ENCODE measurements around the gene TBC1D5. TPM values are rescaled to one million over a fixed set of nuclear protein-coding genes. Genes with fewer than 3 reads are reported as not detected.

Gene TBC1D5
- total RNA-seq, 1 donor from 2014 or later = 106 TPM

- no peak for TF ChIP-seq CTCF (IDR thresholded peaks at IDR 0.05)
- CTCF ChIA-PET = interaction anchor here (1.3 kb wide), 1 partner anchor 288 kb away, joined by 6 read pairs; no protein-coding TSS in a partner anchor
Measured at GRCh38 chr3:17553080-17553479, 189.4 kb downstream of the TBC1D5 start.

GRCh38 chr3:17552351-17552750, 190.1 kb downstream of the TBC1D5 start:
- no peaks in the 10 kb centered on the region for H3K27me3 Mint-ChIP-seq
- H3K27ac Mint-ChIP-seq = no peak overlapping the region
- ATAC-seq (ENCODE audit: low read depth) (no peak), DNase-seq (no peak)
- H3K36me3 Mint-ChIP-seq (ENCODE audit: low read depth) = peaks cover 26% of the 10 kb centered on the region
- POLR2A ChIA-PET = no interaction called here
- TF ChIP-seq CTCF (IDR thresholded peaks at IDR 0.05) = no peak
- H3K9me3 Mint-ChIP-seq = no peaks in the 10 kb centered on the region
- no peak overlapping the region for H3K4me3 Mint-ChIP-seq
- CTCF ChIA-PET = interaction anchor here (1.3 kb wide), 1 partner anchor 289 kb away, joined by 6 read pairs; no protein-coding TSS in a partner anchor
- intact Hi-C loops (cut with micrococcal nuclease) = no loop called here
- peaks cover 4% of the 10 kb centered on the region for H3K4me1 Mint-ChIP-seq

More at GRCh38 chr3:17553080-17553479, 189.4 kb downstream of the TBC1D5 start:
- Mint-ChIP-seq H3K27me3 (no peaks in the 10 kb centered on the region), H3K36me3 (ENCODE audit: low read depth) (peaks cover 27% of the 10 kb centered on the region), H3K27ac (no peak overlapping the region), H3K4me3 (no peak overlapping the region), H3K9me3 (no peaks in the 10 kb centered on the region), H3K4me1 (peaks cover 4% of the 10 kb centered on the region)
- DNase-seq (no peak), ATAC-seq (ENCODE audit: low read depth) (no peak)
- intact Hi-C loops (cut with micrococcal nuclease) = no loop called here
- POLR2A ChIA-PET = no interaction called here

- ATAC-seq (ENCODE audit: low read depth) (no peak), DNase-seq (no peak)
- ChIA-PET CTCF (interaction anchor here (1.3 kb wide), 1 partner anchor 289 kb away, joined by 6 read pairs; no protein-coding TSS in a partner anchor), POLR2A (no interaction called here)
- intact Hi-C loops (cut with micrococcal nuclease) = no loop called here
- H3K36me3 Mint-ChIP-seq (ENCODE audit: low read depth) = peaks cover 27% of the 10 kb centered on the region
- H3K27ac Mint-ChIP-seq = no peak overlapping the region
- no peaks in the 10 kb centered on the region for H3K9me3 Mint-ChIP-seq
- no peak overlapping the region for H3K4me3 Mint-ChIP-seq
- H3K4me1 Mint-ChIP-seq = peaks cover 4% of the 10 kb centered on the region
- no peaks in the 10 kb centered on the region for H3K27me3 Mint-ChIP-seq
- no peak for TF ChIP-seq CTCF (IDR thresholded peaks at IDR 0.05)
Measured at GRCh38 chr3:17551895-17552294, 190.5 kb downstream of the TBC1D5 start.

- POLR2A ChIA-PET = no interaction called here
- TF ChIP-seq CTCF (IDR thresholded peaks at IDR 0.05) = no peak
- CTCF ChIA-PET = interaction anchor here (1.2 kb wide), 1 partner anchor 290 kb away, joined by 4 read pairs; no protein-coding TSS in a partner anchor
- intact Hi-C loops (cut with micrococcal nuclease) = no loop called here
- ATAC-seq (ENCODE audit: low read depth) (no peak), DNase-seq (no peak)
- no peaks in the 10 kb centered on the region for H3K27me3 Mint-ChIP-seq
- H3K27ac Mint-ChIP-seq = no peak overlapping the region
- no peak overlapping the region for H3K4me3 Mint-ChIP-seq
- no peaks in the 10 kb centered on the region for H3K9me3 Mint-ChIP-seq
- H3K4me1 Mint-ChIP-seq = peaks cover 4% of the 10 kb centered on the region
- H3K36me3 Mint-ChIP-seq (ENCODE audit: low read depth) = peaks cover 31% of the 10 kb centered on the region
Measured at GRCh38 chr3:17551333-17551732, 191.1 kb downstream of the TBC1D5 start.

- Mint-ChIP-seq H3K27ac (no peak overlapping the region), H3K4me1 (peaks cover 4% of the 10 kb centered on the region), H3K4me3 (no peak overlapping the region), H3K27me3 (no peaks in the 10 kb centered on the region), H3K36me3 (ENCODE audit: low read depth) (peaks cover 28% of the 10 kb centered on the region), H3K9me3 (no peaks in the 10 kb centered on the region)
- intact Hi-C loops (cut with micrococcal nuclease) = no loop called here
- CTCF ChIA-PET = interaction anchor here (0.7 to 1.2 kb wide), 2 partner anchors 13 to 291 kb away, joined by 3 to 4 read pairs; no protein-coding TSS in a partner anchor
- ATAC-seq (ENCODE audit: low read depth) = no peak
- DNase-seq = no peak
- no peak for TF ChIP-seq CTCF (IDR thresholded peaks at IDR 0.05)
- POLR2A ChIA-PET = no interaction called here
Measured at GRCh38 chr3:17550624-17551023, 191.8 kb downstream of the TBC1D5 start.

Data from activated B cell treated with CpG ODN at 0.5 μM for 24 hours (primary cell).